Measurements from ENCODE around the gene NBEA. TPM values are rescaled to one million over a fixed set of nuclear protein-coding genes. Genes with fewer than 3 reads are reported as not detected.

NBEA gene
- total RNA-seq, 2 donors from 2014 or later = 7.7 to 10.2 TPM

DNA sequence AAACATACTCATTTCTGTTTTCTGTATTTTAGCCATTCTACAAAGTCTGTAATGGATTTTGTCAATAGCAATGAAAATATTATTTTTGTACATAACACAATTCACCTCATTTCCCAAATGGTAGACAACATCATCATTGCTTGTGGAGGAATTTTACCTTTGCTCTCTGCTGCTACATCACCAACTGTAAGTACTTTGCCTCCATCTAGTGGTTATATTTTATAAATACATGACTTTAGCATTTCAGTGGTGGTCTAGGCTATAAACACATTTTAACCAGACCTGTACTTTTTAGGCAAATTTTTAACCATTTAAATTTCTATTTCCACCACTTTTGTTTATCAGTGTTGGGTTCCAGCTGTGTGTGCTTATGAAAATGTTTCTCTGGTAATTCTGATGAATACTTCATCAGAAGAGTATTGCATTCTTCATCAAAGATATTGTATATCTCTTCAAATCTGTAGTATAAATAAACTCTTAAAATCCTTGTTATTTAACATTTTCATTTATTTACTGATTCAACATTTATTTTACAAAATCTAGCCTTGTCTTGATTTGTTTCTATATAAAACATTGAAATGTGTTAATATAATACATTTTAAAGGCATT is 222.4 kb downstream of the NBEA start:
- no peaks in the 10 kb centered on the region for H3K27me3 ChIP-seq (replicated peaks; ENCODE audit: insufficient read depth)
- H3K36me3 ChIP-seq = no peaks in the 10 kb centered on the region
- no peak overlapping the region for H3K27ac ChIP-seq
- TF ChIP-seq, protein P1, sequence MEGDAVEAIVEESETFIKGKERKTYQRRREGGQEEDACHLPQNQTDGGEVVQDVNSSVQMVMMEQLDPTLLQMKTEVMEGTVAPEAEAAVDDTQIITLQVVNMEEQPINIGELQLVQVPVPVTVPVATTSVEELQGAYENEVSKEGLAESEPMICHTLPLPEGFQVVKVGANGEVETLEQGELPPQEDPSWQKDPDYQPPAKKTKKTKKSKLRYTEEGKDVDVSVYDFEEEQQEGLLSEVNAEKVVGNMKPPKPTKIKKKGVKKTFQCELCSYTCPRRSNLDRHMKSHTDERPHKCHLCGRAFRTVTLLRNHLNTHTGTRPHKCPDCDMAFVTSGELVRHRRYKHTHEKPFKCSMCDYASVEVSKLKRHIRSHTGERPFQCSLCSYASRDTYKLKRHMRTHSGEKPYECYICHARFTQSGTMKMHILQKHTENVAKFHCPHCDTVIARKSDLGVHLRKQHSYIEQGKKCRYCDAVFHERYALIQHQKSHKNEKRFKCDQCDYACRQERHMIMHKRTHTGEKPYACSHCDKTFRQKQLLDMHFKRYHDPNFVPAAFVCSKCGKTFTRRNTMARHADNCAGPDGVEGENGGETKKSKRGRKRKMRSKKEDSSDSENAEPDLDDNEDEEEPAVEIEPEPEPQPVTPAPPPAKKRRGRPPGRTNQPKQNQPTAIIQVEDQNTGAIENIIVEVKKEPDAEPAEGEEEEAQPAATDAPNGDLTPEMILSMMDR (IDR thresholded peaks at IDR 0.05) = peak; percentile 47
- no peaks in the 10 kb centered on the region for H3K9me3 ChIP-seq
- DNase-seq (ENCODE audit: low spot score) (no peak), ATAC-seq (ENCODE audit: insufficient number of reproducible peaks, low FRiP score, low read depth) (no peak)
- no peaks in the 10 kb centered on the region for H3K4me1 ChIP-seq (ENCODE audit: control insufficient read depth in 1 of 2, low read depth in 2 of 2)
- H3K4me3 ChIP-seq = no peak overlapping the region

DNA sequence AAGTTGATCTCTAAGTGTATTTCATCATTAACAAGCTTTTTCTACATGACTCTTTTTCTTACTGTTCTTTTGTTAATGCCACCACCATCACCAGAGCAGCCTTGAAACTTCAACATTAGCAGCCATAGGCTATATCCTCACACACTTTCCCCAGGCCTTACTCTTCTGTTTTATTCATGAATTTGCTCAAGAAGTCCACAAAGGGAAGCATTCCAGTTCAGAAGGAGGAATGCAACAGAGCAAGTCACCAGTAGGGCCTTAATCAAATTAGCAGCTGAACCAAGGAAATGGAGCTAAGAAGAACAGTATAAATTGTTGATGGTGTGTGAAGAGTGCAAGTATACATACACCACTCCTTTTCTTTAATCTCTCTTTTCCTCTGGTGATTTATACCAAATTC is 223.1 kb downstream of the NBEA start:
- no peaks in the 10 kb centered on the region for H3K9me3 ChIP-seq
- DNase-seq (ENCODE audit: low spot score) (no peak), ATAC-seq (ENCODE audit: insufficient number of reproducible peaks, low FRiP score, low read depth) (no peak)
- no peaks in the 10 kb centered on the region for H3K36me3 ChIP-seq
- no peak overlapping the region for H3K27ac ChIP-seq
- H3K4me3 ChIP-seq = no peak overlapping the region
- TF ChIP-seq, protein P1 (IDR thresholded peaks at IDR 0.05) = no peak
- no peaks in the 10 kb centered on the region for H3K4me1 ChIP-seq (ENCODE audit: control insufficient read depth in 1 of 2, low read depth in 2 of 2)
- H3K27me3 ChIP-seq (replicated peaks; ENCODE audit: insufficient read depth) = no peaks in the 10 kb centered on the region

DNA sequence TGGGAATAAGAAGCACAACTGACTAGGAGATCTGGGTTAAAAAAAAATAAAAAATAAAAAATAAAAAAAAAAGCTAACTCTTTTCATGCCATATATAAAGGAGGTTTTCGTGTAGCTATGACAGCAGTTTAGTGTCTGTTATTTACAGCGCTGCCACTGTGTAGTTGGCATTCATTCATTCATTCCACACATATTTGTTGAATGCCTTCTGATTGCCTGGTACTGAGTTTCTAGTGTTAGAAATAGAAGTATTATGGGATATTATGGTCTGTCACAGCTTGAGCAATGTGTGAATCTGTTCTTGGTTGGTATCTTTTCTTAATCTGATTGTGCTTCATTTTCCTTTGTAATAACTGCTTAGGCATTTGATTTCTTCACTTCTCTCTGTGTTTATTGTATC is 237.4 kb downstream of the NBEA start:
- Histone ChIP-seq H3K9me3 (no peaks in the 10 kb centered on the region), H3K36me3 (no peaks in the 10 kb centered on the region), H3K27ac (no peak overlapping the region), H3K4me1 (ENCODE audit: control insufficient read depth in 1 of 2, low read depth in 2 of 2) (peaks cover 6 to 7% of the 10 kb centered on the region in 2 donors), H3K27me3 (replicated peaks; ENCODE audit: insufficient read depth) (no peaks in the 10 kb centered on the region), H3K4me3 (no peak overlapping the region)
- TF ChIP-seq, protein P1 (IDR thresholded peaks at IDR 0.05) = no peak
- no peak for DNase-seq (ENCODE audit: low spot score)
- ATAC-seq (ENCODE audit: insufficient number of reproducible peaks, low FRiP score, low read depth) = no peak

DNA sequence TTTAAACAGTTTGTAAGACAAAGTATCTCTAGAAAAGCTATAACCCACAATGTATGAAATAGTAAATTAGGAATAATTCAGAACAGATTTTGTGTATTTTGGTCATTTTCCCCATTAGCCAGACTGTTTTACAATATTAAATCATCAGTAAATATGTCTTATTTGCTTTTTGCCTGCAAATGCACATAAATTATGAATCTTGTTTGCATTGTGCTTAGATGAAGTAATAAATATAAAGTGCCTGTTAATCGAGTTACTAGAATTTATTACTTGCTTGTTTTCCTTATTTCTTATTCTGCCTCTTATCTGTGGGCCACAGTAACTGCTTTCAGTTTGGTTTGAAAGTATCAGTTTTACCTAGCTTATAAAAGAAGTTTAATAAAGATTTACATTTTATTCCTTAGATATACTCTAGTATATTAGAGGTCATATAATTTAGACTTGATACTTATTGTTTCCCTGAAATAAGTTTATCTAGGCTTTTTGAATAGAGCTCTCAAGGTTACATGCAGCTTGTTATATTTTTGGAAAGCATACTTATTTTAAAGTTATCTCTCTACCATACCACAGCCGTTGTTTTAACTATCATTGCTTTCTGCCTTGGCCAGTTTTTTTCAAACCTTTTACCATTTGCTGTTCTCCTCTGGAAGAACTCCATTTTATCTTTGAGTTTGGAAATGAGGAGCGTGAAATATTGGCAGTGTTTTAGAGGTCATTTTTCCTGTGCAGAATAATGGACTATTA is 238.0 kb downstream of the NBEA start:
- no peak for ATAC-seq (ENCODE audit: insufficient number of reproducible peaks, low FRiP score, low read depth)
- Histone ChIP-seq H3K27ac (no peak overlapping the region), H3K27me3 (replicated peaks; ENCODE audit: insufficient read depth) (no peaks in the 10 kb centered on the region), H3K4me1 (ENCODE audit: control insufficient read depth in 1 of 2, low read depth in 2 of 2) (peaks cover 6 to 7% of the 10 kb centered on the region in 2 donors), H3K4me3 (no peak overlapping the region), H3K9me3 (no peaks in the 10 kb centered on the region), H3K36me3 (no peaks in the 10 kb centered on the region)
- DNase-seq (ENCODE audit: low spot score) = no peak
- TF ChIP-seq, protein P1 (IDR thresholded peaks at IDR 0.05) = no peak

DNA sequence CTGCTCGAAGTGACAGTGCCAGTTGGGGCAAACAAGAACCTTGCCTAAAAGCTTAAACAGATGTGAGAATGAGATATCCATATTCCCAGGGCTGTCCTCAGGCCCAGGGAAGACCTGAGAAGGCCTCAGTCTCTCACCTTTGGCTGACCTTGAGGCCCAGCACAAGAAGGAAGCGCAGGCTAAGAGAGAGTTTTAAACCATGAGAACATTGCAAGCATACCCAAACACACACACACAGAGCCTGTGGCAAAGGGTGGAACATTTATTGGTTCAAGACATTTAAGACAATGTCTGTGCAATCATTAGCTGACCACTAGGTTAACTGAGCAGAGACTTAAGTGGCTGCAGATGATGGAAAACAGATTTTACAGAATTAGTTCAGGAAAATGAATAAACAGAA is 248.2 kb downstream of the NBEA start:
- Histone ChIP-seq H3K27me3 (replicated peaks; ENCODE audit: insufficient read depth) (no peaks in the 10 kb centered on the region), H3K9me3 (no peaks in the 10 kb centered on the region), H3K27ac (no peak overlapping the region), H3K4me1 (ENCODE audit: control insufficient read depth in 1 of 2, low read depth in 2 of 2) (no peaks in the 10 kb centered on the region), H3K4me3 (no peak overlapping the region), H3K36me3 (no peaks in the 10 kb centered on the region)
- TF ChIP-seq, protein P1 (IDR thresholded peaks at IDR 0.05) = no peak
- DNase-seq (ENCODE audit: low spot score) (no peak), ATAC-seq (ENCODE audit: insufficient number of reproducible peaks, low FRiP score, low read depth) (no peak)

Data from thoracic aorta (tissue), 2 donors.